ENCODE results near the gene KCTD15. TPM values are rescaled to one million over a fixed set of nuclear protein-coding genes. Genes with fewer than 3 reads are reported as not detected.
A peak's percentile ranks its signal among the peaks of the same experiment; 100 is the strongest.

KCTD15 gene
- total RNA-seq, 2 donors from 2014 or later = 36.6 to 61.8 TPM

DNA sequence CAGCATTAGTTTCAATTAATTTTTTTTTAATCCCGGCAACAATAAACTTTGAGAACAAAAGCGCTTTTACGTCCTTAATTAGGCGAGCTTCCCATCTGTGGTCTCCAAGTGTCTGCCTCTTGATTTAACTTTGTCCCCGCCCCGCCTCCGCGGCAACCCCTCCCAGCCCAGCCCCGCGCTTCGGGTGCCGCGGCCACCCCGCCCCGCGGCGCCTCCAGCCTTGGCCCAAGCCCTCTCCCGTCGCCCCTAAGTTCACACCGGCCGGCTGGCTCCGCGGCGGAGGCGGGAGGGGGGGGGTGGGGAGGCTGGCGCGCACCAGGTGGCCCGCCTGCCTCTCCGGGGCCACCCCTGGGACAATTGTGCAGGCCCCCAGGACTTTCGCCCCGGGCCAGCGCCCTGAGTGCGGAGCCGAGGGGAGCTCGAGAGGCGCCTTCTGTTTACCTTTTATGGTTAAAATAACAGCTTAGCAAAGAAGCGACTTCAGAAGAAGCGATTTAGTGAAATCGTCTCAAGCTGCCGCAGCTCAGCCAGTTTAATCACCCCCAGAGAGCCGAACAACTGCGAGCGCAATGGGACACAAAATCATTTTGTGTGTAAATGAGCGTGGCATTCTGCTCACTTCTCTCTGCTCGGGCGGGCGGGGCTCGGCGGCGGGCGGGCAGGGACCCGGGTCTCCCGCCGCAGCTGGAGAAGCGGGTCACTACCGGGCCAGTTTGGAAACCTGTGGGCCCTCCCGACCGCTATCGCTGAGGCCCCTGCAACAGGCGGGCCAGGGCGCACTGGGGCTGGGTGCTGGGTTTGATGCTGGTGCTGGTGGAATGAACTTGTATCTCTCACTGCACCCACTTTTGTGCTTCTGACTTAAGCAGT, 1.4 kb downstream of the KCTD15 start:
- peaks cover 24% of the 10 kb centered on the region for H3K4me1 ChIP-seq (ENCODE audit: control insufficient read depth, insufficient read depth, low read length)
- peak overlapping the region; percentile 75 for H3K9ac ChIP-seq (ENCODE audit: extremely low read depth, low read length, poor library complexity, severe bottlenecking)
- Mint-ChIP-seq H3K27me3 (ENCODE audit: insufficient read depth) (peaks cover 4% of the 10 kb centered on the region), H3K27ac (peak overlapping the region; percentile 94), H3K9me3 (no peaks in the 10 kb centered on the region), H3K4me3 (peak overlapping the region; percentile 84), H3K36me3 (ENCODE audit: low read depth) (peaks cover 31% of the 10 kb centered on the region), H3K4me1 (peaks cover 33% of the 10 kb centered on the region)
- H3K9me3 ChIP-seq (ENCODE audit: control insufficient read depth, low read length) = no peaks in the 10 kb centered on the region
- peak; percentile 89 for DNase-seq
- 0 to 1% methylated on average over 27 to 50 of the region's 61 CpGs for WGBS, 2 experiments (ENCODE audit: insufficient coverage in 1 of 2, insufficient read length in 1 of 2)
- peak overlapping the region; percentile 91 for H3K4me3 ChIP-seq (ENCODE audit: low read length)
- TF ChIP-seq, protein P1, sequence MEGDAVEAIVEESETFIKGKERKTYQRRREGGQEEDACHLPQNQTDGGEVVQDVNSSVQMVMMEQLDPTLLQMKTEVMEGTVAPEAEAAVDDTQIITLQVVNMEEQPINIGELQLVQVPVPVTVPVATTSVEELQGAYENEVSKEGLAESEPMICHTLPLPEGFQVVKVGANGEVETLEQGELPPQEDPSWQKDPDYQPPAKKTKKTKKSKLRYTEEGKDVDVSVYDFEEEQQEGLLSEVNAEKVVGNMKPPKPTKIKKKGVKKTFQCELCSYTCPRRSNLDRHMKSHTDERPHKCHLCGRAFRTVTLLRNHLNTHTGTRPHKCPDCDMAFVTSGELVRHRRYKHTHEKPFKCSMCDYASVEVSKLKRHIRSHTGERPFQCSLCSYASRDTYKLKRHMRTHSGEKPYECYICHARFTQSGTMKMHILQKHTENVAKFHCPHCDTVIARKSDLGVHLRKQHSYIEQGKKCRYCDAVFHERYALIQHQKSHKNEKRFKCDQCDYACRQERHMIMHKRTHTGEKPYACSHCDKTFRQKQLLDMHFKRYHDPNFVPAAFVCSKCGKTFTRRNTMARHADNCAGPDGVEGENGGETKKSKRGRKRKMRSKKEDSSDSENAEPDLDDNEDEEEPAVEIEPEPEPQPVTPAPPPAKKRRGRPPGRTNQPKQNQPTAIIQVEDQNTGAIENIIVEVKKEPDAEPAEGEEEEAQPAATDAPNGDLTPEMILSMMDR (conservative IDR thresholded peaks at IDR 0.05) = peak; percentile 9
- H3K27me3 ChIP-seq (ENCODE audit: control insufficient read depth, insufficient read depth, low read length, poor library complexity, severe bottlenecking) = no peaks in the 10 kb centered on the region
- peak overlapping the region; percentile 93 for H3K27ac ChIP-seq (ENCODE audit: low read depth, low read length)
- H3K36me3 ChIP-seq (ENCODE audit: control insufficient read depth, insufficient read depth, low read length) = peaks cover 38% of the 10 kb centered on the region

DNA sequence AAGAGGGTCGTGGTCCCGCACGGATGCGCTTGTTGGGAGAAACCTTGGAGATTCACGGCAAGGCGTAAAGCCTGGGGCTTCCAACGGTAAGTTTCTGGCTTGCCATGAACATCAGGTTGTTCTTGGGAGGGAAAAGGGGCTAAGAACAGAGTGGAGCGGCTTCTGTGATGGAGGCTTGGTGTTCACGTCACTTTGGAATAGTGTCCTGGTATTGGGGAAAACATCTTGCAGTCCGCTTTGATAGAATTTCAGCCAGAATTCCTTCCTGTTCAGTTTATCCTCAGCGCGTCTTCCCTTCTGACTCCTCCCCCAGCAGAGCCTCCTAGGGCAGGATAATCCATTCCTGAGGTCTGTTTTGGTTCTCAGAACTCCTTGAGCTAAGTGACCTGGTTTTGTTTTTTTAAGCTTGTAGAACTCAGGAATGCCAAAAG, 2.0 kb downstream of the KCTD15 start:
- Mint-ChIP-seq H3K9me3 (no peaks in the 10 kb centered on the region), H3K4me1 (peaks cover 30% of the 10 kb centered on the region), H3K4me3 (peak overlapping the region; percentile 84), H3K27me3 (ENCODE audit: insufficient read depth) (no peaks in the 10 kb centered on the region), H3K27ac (peak overlapping the region; percentile 94), H3K36me3 (ENCODE audit: low read depth) (peaks cover 35% of the 10 kb centered on the region)
- TF ChIP-seq, protein P1 (conservative IDR thresholded peaks at IDR 0.05) = no peak
- Histone ChIP-seq H3K9ac (ENCODE audit: extremely low read depth, low read length, poor library complexity, severe bottlenecking) (peak overlapping the region; percentile 54), H3K4me3 (ENCODE audit: low read length) (peak overlapping the region; percentile 87), H3K27ac (ENCODE audit: low read depth, low read length) (no peak overlapping the region), H3K36me3 (ENCODE audit: control insufficient read depth, insufficient read depth, low read length) (peaks cover 45% of the 10 kb centered on the region), H3K4me1 (ENCODE audit: control insufficient read depth, insufficient read depth, low read length) (peaks cover 24% of the 10 kb centered on the region), H3K27me3 (ENCODE audit: control insufficient read depth, insufficient read depth, low read length, poor library complexity, severe bottlenecking) (no peaks in the 10 kb centered on the region), H3K9me3 (ENCODE audit: control insufficient read depth, low read length) (no peaks in the 10 kb centered on the region)
- WGBS, 2 experiments (ENCODE audit: insufficient coverage in 1 of 2, insufficient read length in 1 of 2) = 7 to 8% methylated on average over 9 to 12 of the region's 12 CpGs
- no peak for DNase-seq

DNA sequence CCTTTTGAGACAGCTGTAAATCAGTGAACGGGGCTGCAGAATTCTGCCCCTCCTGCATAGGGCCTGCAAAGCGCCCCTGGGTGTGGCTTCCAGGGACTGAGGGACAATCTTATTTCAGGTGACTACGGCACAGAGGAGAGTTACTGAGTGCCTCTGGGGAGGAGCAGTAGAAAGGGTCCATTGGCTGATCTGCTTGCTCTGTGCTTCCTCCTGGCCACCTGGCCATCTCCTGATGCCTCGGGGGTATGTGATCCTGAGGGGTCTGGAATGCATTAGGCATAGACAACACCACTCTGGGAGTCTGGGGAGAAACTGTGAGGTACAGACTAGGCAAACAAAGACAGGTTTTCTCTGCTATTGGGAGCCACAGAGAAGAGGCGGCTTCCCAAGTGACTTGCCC, 2.8 kb downstream of the KCTD15 start:
- DNase-seq = no peak
- peaks cover 42% of the 10 kb centered on the region for H3K36me3 Mint-ChIP-seq (ENCODE audit: low read depth)
- Histone ChIP-seq H3K27me3 (ENCODE audit: control insufficient read depth, insufficient read depth, low read length, poor library complexity, severe bottlenecking) (no peaks in the 10 kb centered on the region), H3K9ac (ENCODE audit: extremely low read depth, low read length, poor library complexity, severe bottlenecking) (no peak overlapping the region), H3K27ac (ENCODE audit: low read depth, low read length) (no peak overlapping the region), H3K4me3 (ENCODE audit: low read length) (peak overlapping the region; percentile 87), H3K36me3 (ENCODE audit: control insufficient read depth, insufficient read depth, low read length) (peaks cover 53% of the 10 kb centered on the region), H3K4me1 (ENCODE audit: control insufficient read depth, insufficient read depth, low read length) (peaks cover 24% of the 10 kb centered on the region), H3K9me3 (ENCODE audit: control insufficient read depth, low read length) (no peaks in the 10 kb centered on the region)
- peak overlapping the region; percentile 84 for H3K4me3 Mint-ChIP-seq
- no peaks in the 10 kb centered on the region for H3K27me3 Mint-ChIP-seq (ENCODE audit: insufficient read depth)
- TF ChIP-seq, protein P1 (conservative IDR thresholded peaks at IDR 0.05) = no peak
- 56 to 79% methylated on average over 4 to 5 of the region's 5 CpGs for WGBS, 2 experiments (ENCODE audit: insufficient coverage in 1 of 2, insufficient read length in 1 of 2)
- no peaks in the 10 kb centered on the region for H3K9me3 Mint-ChIP-seq
- H3K4me1 Mint-ChIP-seq = peaks cover 30% of the 10 kb centered on the region
- H3K27ac Mint-ChIP-seq = no peak overlapping the region
